Mesenchymal stem cell (in vitro differentiated cells and primary cell): Measurements from ENCODE around the gene RANBP3.

Experiments
- DNase-seq: peaks from one replicate; pipeline ENCODE4 v3.0.0-alpha.2; 2013
- H2AFZ ChIP-seq: one replicate; pipeline ENCODE4 v1.6.1; 2013; ENCODE audit warnings: low read depth, mild to moderate bottlenecking, control low read depth, inconsistent platforms, low read length, moderate library complexity
- H2AK5ac ChIP-seq: 2 replicates; pipeline ENCODE4 v1.6.1; 2013; ENCODE audit warnings: low read length, moderate library complexity, mild to moderate bottlenecking, inconsistent platforms; ENCODE audit not compliant: severe bottlenecking
- H2BK120ac ChIP-seq: one replicate; pipeline ENCODE4 v1.6.1; 2013; ENCODE audit warnings: low read depth, mild to moderate bottlenecking, inconsistent platforms, low read length, moderate library complexity
- H2BK12ac ChIP-seq, 2 experiments: one replicate each; pipeline ENCODE4 v1.6.1; 2013; ENCODE audit warnings: inconsistent platforms in 2 of 2, low read length in 2 of 2, mild to moderate bottlenecking in 2 of 2, moderate library complexity in 2 of 2, control low read depth in 1 of 2
- H2BK15ac ChIP-seq: one replicate; pipeline ENCODE4 v1.6.1; 2013; ENCODE audit warnings: mild to moderate bottlenecking, low read depth, inconsistent platforms; ENCODE audit not compliant: poor library complexity, severe bottlenecking
- H2BK5ac ChIP-seq: 2 replicates; pipeline ENCODE4 v1.6.1; 2013; ENCODE audit warnings: low read depth, mild to moderate bottlenecking, low read length, control low read depth, inconsistent platforms; ENCODE audit not compliant: poor library complexity, severe bottlenecking
- H3K14ac ChIP-seq, 2 experiments: one replicate each; pipeline ENCODE4 v1.6.1; 2013; ENCODE audit warnings: inconsistent platforms in 2 of 2, low read length in 2 of 2, control low read depth in 1 of 2, mild to moderate bottlenecking in 1 of 2, moderate library complexity in 1 of 2
- H3K18ac ChIP-seq, 2 experiments: one replicate each; pipeline ENCODE4 v1.6.1; 2013; ENCODE audit warnings: inconsistent platforms in 2 of 2, low read length in 2 of 2, control low read depth in 1 of 2, low read depth in 1 of 2, mild to moderate bottlenecking in 1 of 2
- H3K23ac ChIP-seq, 2 experiments: one replicate each; pipeline ENCODE4 v1.6.1; 2013; ENCODE audit warnings: inconsistent platforms in 2 of 2, low read length in 2 of 2, mild to moderate bottlenecking in 2 of 2, moderate library complexity in 2 of 2, control low read depth in 1 of 2
- H3K27ac ChIP-seq: 2 replicates; pipeline ENCODE4 v1.5.1; 2013; ENCODE audit warnings: mild to moderate bottlenecking, moderate library complexity, low read length, control low read depth, inconsistent platforms; ENCODE audit not compliant: poor library complexity, severe bottlenecking
- H3K27me3 ChIP-seq, 2 experiments: 2 replicates each; pipeline versions ENCODE4 v1.6.1 to v1.7.0; 2013; ENCODE audit warnings: low read length in 2 of 2, mild to moderate bottlenecking in 2 of 2, moderate library complexity in 2 of 2, control low read depth in 1 of 2, inconsistent platforms in 1 of 2; ENCODE audit not compliant: control insufficient read depth in 1 of 2, insufficient read depth in 1 of 2
- H3K36me3 ChIP-seq, 2 experiments: 2 replicates each; pipeline versions ENCODE4 v1.6.1 to v1.7.0; 2013; ENCODE audit warnings: low read length in 2 of 2, control low read depth in 1 of 2, inconsistent platforms in 1 of 2, low read depth in 1 of 2, mild to moderate bottlenecking in 1 of 2; ENCODE audit not compliant: insufficient read depth in 2 of 2, control insufficient read depth in 1 of 2
- H3K4ac ChIP-seq, 2 experiments: one replicate each; pipeline ENCODE4 v1.6.1; 2013; ENCODE audit warnings: inconsistent platforms in 2 of 2, low read length in 2 of 2, mild to moderate bottlenecking in 2 of 2, moderate library complexity in 2 of 2, control low read depth in 1 of 2, low read depth in 1 of 2
- H3K4me1 ChIP-seq: 2 replicates; pipeline ENCODE4 v1.6.1; 2013; ENCODE audit warnings: low read depth, low read length, control low read depth; ENCODE audit not compliant: control insufficient read depth, insufficient read depth
- H3K4me2 ChIP-seq: 2 replicates; pipeline ENCODE4 v1.6.1; 2013; ENCODE audit warnings: low read length, mild to moderate bottlenecking, inconsistent platforms; ENCODE audit not compliant: poor library complexity, severe bottlenecking
- H3K4me3 ChIP-seq, 2 experiments: 2 replicates each; pipeline versions ENCODE4 v1.5.1 to v1.7.0; 2013; ENCODE audit warnings: low read length in 2 of 2, mild to moderate bottlenecking in 2 of 2, control low read depth in 1 of 2, low read depth in 1 of 2; ENCODE audit not compliant: insufficient read depth in 1 of 2
- H3K79me1 ChIP-seq: replicated peaks from 2 replicates; pipeline ENCODE4 v1.6.1; 2013; ENCODE audit warnings: mild to moderate bottlenecking, control low read depth, low read length, inconsistent platforms; ENCODE audit not compliant: poor library complexity, severe bottlenecking
- H3K9ac ChIP-seq: 2 replicates; pipeline ENCODE4 v1.7.0; 2013; ENCODE audit warnings: mild to moderate bottlenecking, low read length, moderate library complexity
- H3K9me3 ChIP-seq: 2 replicates; pipeline ENCODE4 v1.7.0; 2013; ENCODE audit warnings: mild to moderate bottlenecking, low read length; ENCODE audit not compliant: control insufficient read depth
- H4K8ac ChIP-seq: one replicate; pipeline ENCODE4 v1.6.1; 2013; ENCODE audit warnings: inconsistent platforms, mild to moderate bottlenecking, low read length, moderate library complexity
- H4K91ac ChIP-seq: one replicate; pipeline ENCODE4 v1.6.1; 2013; ENCODE audit warnings: mild to moderate bottlenecking, low read length, inconsistent platforms
- WGBS: methylation state at CpG from one replicate; pipeline ENCODE4 v1.1.7; 2013; ENCODE audit warnings: mixed read lengths; 5-methylcytosine and 5-hydroxymethylcytosine counted together

RANBP3 gene

DNA sequence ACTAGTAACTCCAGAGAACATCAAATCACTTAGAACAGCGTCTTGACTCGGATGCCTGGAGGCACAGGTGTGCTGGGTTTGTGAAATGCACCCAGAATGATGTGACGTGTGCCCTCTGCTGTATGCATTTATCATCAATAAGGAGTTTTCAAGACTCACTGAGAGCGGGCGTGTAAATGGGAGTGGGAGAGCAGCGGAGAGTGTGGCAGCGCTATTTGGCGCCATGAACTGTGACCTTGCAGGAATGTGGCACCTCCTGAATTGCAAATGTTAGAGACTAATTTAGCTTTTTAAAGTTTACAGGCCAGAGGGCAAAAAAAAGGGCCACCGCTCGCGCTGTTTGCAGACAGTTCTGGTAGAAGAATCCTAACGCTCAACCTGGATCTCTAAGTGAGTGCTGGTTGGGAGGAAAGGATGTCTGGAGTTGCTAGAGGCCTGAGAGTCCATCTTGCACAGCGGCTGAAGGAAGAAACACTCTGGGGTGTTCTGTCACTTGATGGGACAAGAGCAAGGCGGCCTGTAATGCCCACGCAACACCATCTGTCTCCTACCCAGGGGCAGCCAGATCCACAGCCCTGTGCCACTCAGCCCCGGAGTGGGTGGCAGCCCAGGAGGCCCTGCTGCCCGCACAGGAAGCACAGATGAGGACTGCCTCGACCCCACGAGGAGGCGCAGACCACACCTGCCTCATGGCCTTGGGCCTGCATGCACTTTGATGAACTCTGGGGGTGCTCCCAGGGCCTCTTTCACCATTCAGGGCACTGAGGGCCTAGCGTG, 19.7 kb downstream of the RANBP3 start:
- WGBS = 92% methylated on average over 21 of the region's 21 CpGs
- no peak for DNase-seq
- Histone ChIP-seq H2BK120ac (no peak overlapping the region), H3K9ac (no peak overlapping the region), H2AFZ (no peak overlapping the region), H3K14ac (no peak overlapping the region), H3K27ac (no peak overlapping the region), H2BK15ac (no peak overlapping the region), H3K27me3 (no peaks in the 10 kb centered on the region), H2AK5ac (no peak overlapping the region), H3K9me3 (no peaks in the 10 kb centered on the region), H3K4me2 (no peak overlapping the region), H3K79me1 (peaks cover 15% of the 10 kb centered on the region), H4K91ac (no peak overlapping the region), H3K18ac (no peak overlapping the region), H2BK5ac (no peak overlapping the region), H3K4me3 (no peak overlapping the region), H3K23ac (no peak overlapping the region), H2BK12ac (peak overlapping the region in 1 of 2 experiments; percentile 37), H4K8ac (no peak overlapping the region), H3K36me3 (peaks cover 4 to 12% of the 10 kb centered on the region in 2 experiments), H3K4ac (no peak overlapping the region), H3K4me1 (peaks cover 52% of the 10 kb centered on the region)

DNA sequence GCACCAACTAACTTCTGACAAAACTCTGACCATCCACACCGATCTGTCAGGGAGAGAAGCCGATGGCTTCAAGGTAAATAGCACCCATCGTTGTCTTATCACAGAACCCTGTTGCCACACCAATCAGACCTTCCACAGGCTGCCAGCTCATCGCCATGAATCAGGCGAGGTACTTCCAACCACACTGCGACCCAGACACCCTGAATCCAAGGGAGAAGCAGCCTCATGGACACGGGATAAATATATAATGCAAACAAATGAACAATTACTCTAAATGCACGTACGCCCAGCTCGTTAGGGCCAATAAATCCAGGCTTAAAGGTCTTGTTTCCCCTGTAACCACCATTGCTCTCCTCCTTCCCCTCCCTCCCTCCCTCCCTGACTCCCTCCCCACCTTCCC, 20.8 kb downstream of the RANBP3 start:
- no peak overlapping the region for H3K23ac ChIP-seq
- H3K14ac ChIP-seq = no peak overlapping the region
- H3K18ac ChIP-seq = no peak overlapping the region

DNA sequence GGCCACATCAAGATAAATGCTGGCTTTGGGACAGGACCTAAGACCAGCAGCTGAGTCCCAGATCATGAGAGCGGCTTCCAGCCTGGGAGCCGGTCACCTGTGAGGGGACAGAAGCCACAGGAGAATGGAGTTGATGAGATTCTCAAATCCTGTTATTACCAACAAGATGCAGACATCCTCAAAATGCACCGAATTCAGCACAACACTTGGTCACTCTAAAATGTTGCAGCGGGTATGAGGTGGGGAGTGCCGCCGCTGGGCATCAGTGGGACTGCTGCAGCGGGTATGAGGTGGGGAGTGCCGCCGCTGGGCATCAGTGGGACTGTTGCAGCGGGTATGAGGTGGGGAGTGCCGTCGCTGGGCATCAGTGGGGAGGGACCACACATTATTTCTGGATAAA, 21.2 kb downstream of the RANBP3 start:
- Histone ChIP-seq H3K23ac (no peak overlapping the region), H3K27me3 (no peaks in the 10 kb centered on the region), H3K18ac (no peak overlapping the region), H2BK12ac (no peak overlapping the region), H3K4me3 (no peak overlapping the region), H3K14ac (no peak overlapping the region), H2BK15ac (no peak overlapping the region), H4K91ac (peak overlapping the region; percentile 46), H2AK5ac (no peak overlapping the region), H2AFZ (no peak overlapping the region), H3K27ac (no peak overlapping the region), H3K36me3 (peaks cover 4 to 18% of the 10 kb centered on the region in 2 experiments), H3K4me2 (no peak overlapping the region), H3K79me1 (peaks cover 23% of the 10 kb centered on the region), H3K9me3 (no peaks in the 10 kb centered on the region), H3K4me1 (peaks cover 49% of the 10 kb centered on the region), H4K8ac (no peak overlapping the region), H3K4ac (no peak overlapping the region), H2BK5ac (no peak overlapping the region), H2BK120ac (no peak overlapping the region), H3K9ac (no peak overlapping the region)
- no peak for DNase-seq
- 100% methylated on average over 9 of the region's 12 CpGs for WGBS

More for the DNA sequence above, 20.8 kb downstream of the RANBP3 start:
- Histone ChIP-seq H3K9me3 (no peaks in the 10 kb centered on the region), H3K79me1 (peaks cover 18% of the 10 kb centered on the region), H2AFZ (no peak overlapping the region), H3K9ac (no peak overlapping the region), H3K4me2 (no peak overlapping the region), H4K91ac (no peak overlapping the region), H3K4me3 (no peak overlapping the region), H2BK12ac (no peak overlapping the region), H3K4me1 (peaks cover 50% of the 10 kb centered on the region), H4K8ac (no peak overlapping the region), H2BK120ac (no peak overlapping the region), H3K27ac (no peak overlapping the region), H3K36me3 (peaks cover 4 to 15% of the 10 kb centered on the region in 2 experiments), H2BK15ac (no peak overlapping the region), H2BK5ac (no peak overlapping the region), H3K27me3 (no peaks in the 10 kb centered on the region), H2AK5ac (no peak overlapping the region), H3K4ac (no peak overlapping the region)
- 74% methylated on average over 10 of the region's 10 CpGs for WGBS
- no peak for DNase-seq

DNA sequence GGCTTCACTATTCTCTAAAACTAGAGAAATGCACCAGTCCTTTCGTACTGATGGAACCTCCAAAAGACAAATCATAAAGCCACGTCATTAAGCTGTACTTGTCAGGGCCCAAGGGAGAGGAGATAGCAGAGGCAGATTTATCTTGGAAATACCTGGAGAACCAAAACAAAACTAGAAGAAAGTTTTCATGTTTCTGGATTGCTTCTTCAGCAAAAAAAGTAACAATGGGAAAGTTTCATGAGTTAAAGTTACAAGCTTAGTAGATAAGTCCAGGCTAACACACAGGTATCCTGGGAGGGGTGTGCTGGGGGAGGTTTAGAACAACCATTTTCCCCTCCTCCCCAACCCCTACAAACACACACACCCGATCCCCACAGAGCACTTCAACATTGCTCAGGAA, 21.6 kb downstream of the RANBP3 start:
- no peak overlapping the region for H2BK120ac ChIP-seq
- H2BK12ac ChIP-seq = no peak overlapping the region
- no peak overlapping the region for H3K14ac ChIP-seq
- H4K8ac ChIP-seq = no peak overlapping the region
- peaks cover 49% of the 10 kb centered on the region for H3K4me1 ChIP-seq
- H3K9me3 ChIP-seq = no peaks in the 10 kb centered on the region
- H3K27me3 ChIP-seq = no peaks in the 10 kb centered on the region
- no peak overlapping the region for H2BK5ac ChIP-seq
- no peak overlapping the region for H3K9ac ChIP-seq
- H3K4ac ChIP-seq = no peak overlapping the region
- no peak overlapping the region for H2BK15ac ChIP-seq
- 71% methylated on average over 3 of the region's 3 CpGs for WGBS
- no peak overlapping the region for H3K18ac ChIP-seq
- no peak for DNase-seq
- peaks cover 4 to 22% of the 10 kb centered on the region in 2 experiments for H3K36me3 ChIP-seq
- no peak overlapping the region for H3K4me2 ChIP-seq
- no peak overlapping the region for H4K91ac ChIP-seq
- no peak overlapping the region for H2AK5ac ChIP-seq
- no peak overlapping the region for H3K4me3 ChIP-seq
- H3K27ac ChIP-seq = no peak overlapping the region
- H2AFZ ChIP-seq = no peak overlapping the region
- H3K23ac ChIP-seq = no peak overlapping the region
- peaks cover 27% of the 10 kb centered on the region for H3K79me1 ChIP-seq
